ENCODE data around the gene SMC1B.

SMC1B gene

DNA sequence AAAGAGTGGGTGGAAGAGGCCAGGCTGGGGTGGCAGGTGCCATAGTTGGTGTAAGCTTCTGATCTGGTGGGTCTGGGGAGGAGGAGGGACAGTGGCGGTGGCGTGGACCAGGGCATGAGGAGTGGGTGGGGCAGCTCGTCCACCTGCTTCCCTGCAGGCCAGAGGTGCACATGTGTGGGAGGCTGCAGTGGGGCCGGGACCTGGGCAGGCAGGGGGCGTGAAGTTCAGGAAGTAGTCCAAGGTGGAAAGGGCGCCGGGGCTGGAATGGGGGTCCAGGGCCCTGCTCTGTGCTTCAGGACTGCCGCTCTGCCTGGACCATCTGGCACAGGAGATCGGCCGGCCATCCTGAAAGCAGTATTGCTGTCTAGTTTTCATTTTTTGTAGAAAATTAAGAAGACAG, 16.0 kb upstream of the SMC1B start:
- no peak overlapping the region for H3K4me3 ChIP-seq (ENCODE audit: low read length)
- no peak for DNase-seq (ENCODE audit: low read depth)
- TF ChIP-seq, protein P1, sequence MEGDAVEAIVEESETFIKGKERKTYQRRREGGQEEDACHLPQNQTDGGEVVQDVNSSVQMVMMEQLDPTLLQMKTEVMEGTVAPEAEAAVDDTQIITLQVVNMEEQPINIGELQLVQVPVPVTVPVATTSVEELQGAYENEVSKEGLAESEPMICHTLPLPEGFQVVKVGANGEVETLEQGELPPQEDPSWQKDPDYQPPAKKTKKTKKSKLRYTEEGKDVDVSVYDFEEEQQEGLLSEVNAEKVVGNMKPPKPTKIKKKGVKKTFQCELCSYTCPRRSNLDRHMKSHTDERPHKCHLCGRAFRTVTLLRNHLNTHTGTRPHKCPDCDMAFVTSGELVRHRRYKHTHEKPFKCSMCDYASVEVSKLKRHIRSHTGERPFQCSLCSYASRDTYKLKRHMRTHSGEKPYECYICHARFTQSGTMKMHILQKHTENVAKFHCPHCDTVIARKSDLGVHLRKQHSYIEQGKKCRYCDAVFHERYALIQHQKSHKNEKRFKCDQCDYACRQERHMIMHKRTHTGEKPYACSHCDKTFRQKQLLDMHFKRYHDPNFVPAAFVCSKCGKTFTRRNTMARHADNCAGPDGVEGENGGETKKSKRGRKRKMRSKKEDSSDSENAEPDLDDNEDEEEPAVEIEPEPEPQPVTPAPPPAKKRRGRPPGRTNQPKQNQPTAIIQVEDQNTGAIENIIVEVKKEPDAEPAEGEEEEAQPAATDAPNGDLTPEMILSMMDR (conservative IDR thresholded peaks at IDR 0.05; ENCODE audit: low read depth, low read length), result no peak

DNA sequence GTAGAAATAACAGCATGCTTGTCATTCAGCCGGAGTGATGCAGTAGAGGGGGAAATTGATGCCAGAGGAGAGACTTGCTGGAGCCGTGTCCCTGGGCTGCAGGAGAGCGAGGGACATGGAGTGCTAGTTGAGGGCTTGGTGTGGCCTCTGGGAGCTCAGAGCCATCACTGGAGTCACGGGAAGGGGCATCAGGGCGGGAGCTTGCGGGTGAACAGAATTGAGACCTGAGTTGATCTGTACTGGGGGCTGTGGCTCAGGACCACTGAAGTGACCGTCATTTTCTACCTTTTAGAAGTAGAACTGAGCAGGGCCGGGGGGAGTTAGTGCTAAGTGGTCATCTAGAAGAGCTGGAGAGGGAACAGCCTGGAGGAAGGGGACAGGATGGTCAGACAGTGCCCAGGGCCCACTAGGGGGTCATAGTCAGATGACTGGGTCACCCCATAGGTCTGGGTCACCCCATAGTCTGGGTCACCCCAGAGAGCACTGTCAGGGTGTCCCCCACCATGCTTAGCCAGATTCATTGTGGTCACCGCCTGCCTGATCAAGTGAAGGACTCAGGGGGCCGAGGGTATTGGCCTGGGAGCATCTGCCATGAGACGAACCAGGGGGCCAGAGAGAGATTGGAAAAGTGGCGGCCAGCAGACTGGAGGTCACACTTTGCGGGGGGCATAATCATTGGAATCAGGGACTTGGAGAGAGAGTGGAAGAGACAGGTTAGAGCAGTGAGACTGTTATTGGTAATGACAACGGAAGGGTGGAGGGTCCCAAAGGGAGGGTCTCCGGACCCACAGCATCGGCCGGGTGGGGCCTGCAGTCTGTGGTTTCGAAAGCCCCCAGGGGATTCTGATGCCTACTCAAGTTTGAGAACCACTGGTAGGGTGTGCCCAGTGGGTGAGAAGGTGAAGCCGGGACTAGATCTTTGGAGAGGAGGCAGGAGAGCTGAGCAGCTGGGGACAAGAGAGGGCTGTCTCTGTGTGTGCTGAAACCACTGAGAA, 15.3 kb upstream of the SMC1B start:
- TF ChIP-seq, protein P1 (conservative IDR thresholded peaks at IDR 0.05; ENCODE audit: low read depth, low read length), result no peak
- no peak overlapping the region for H3K4me3 ChIP-seq (ENCODE audit: low read length)
- DNase-seq (ENCODE audit: low read depth), result no peak

DNA sequence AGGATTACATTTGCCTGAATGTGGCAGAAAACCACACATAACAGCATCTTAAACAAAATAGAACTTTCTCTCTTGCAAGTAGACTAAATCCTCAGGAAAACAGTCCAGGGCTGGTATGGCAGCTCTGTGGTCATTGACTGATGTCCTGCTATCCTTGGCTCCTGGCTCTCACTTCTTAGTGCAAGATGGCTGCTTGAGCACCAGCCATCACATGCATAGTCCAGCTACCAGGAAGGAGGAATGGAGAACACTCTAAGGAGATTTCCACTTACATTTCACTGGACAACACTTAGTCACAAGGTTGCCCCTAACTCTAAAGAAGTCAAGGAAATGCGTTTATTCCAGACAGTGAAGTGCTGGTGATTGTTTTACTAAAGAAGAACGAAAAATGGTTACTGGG, 13.7 kb upstream of the SMC1B start:
- no peak overlapping the region for H3K4me3 ChIP-seq (ENCODE audit: low read length)
- no peak for DNase-seq (ENCODE audit: low read depth)
- TF ChIP-seq, protein P1 (conservative IDR thresholded peaks at IDR 0.05; ENCODE audit: low read depth, low read length), result no peak

DNA sequence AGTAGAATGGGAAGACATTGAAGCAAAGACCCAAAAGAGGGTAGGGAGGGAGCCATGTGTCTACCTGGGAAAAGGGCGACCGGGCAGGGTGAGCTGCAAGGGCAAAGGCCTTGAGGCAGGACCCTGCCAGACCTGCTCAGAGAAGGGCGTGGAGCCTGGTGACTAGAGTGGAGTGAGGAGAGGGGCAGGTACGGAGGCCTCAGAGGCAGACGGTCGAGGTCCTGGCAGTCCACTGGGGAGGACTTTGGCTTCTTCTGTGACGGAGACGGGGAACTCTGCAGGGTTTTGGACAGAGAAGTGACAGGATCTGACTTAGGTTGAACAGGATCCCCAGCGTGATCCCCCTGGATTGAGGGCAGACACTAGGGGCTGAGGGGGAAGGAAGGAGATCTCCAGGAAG, 13.0 kb upstream of the SMC1B start:
- TF ChIP-seq, protein P1 (conservative IDR thresholded peaks at IDR 0.05; ENCODE audit: low read depth, low read length), result no peak
- no peak overlapping the region for H3K4me3 ChIP-seq (ENCODE audit: low read length)
- DNase-seq (ENCODE audit: low read depth), result no peak

DNA sequence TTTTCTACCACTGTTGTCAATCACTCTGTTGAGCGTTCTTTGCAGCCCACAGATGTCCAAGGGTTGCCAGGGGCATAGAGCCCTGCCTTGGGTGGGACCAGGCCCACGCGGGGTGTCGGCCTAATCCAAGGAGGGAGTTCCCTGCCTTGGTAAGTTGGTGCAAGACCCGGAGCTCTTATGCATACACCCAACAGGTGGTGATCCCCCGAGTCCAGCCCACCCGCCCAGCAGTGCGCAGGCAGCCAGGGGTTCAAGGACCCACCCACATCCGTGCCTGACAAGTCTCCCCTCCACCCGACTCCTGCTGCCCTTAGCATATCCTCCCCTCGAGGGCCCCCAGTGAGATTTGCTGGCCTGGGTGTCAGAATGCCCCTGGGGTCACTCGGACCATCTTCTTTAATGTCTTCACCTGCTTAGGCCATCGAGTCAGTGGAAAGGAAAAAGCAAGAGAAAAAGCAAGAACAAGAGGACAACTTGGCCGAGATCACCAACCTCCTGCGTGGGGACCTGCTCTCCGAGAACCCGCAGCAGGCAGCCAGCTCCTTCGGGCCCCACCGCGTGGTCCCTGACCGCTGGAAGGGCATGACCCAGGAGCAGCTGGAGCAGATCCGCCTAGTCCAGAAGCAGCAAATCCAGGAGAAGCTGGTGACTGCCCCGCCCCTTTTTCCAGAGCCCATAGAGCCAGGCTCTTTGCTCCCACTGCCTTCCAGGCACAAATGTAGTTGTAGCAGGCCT, 12.3 kb upstream of the SMC1B start:
- DNase-seq (ENCODE audit: low read depth), result no peak
- TF ChIP-seq, protein P1 (conservative IDR thresholded peaks at IDR 0.05; ENCODE audit: low read depth, low read length), result no peak
- H3K4me3 ChIP-seq (ENCODE audit: low read length), result no peak overlapping the region

DNA sequence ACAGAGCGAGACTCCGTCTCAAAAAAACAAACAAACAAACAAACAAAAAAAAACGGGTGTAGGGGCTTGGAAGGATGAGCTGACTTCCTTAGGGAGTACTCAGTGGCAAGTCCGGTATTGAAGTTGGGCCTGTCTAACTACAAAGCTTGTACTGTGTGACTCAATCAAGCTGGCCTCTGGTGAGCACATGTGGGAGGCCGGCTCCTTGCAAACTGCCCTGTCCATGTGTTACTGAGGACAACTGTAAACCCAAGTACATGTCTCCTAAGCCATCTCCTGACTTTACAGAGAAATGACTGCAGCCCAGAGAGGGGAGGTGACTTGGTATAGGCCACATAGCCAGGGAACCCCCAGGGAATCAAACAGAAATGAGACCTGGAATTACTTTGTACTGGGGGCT, 11.7 kb upstream of the SMC1B start:
- H3K4me3 ChIP-seq (ENCODE audit: low read length), result no peak overlapping the region
- TF ChIP-seq, protein P1 (conservative IDR thresholded peaks at IDR 0.05; ENCODE audit: low read depth, low read length), result no peak
- no peak for DNase-seq (ENCODE audit: low read depth)

Measured in retinal pigment epithelial cell (primary cell).